SK-MEL-5 (cell line): ENCODE measurements around the gene ALPI. TPM values are rescaled to one million over a fixed set of nuclear protein-coding genes. Genes with fewer than 3 reads are reported as not detected.

Source experiments
- DNase-seq: peaks from one replicate; pipeline ENCODE4 v3.0.0-alpha.2; 2016; ENCODE audit warnings: low read depth, low spot score
- in situ Hi-C: cut with HindIII; loops from 2 replicates; pipeline ENCODE4 v1.10.0; 2016; ENCODE audit warnings: low sequenced_read_pairs, high pct_unique_total_duplicates, low pct_unique_long_range_greater_than_20kb
- total RNA-seq: library from RNA; depleted of rRNA; stranded (reverse); fragments of >200 nt; shearing (Covaris generic); gene quantifications from 2 replicates; pipeline ENCODE4 v1.2.3, GENCODE V29; 2014

ALPI gene
- total RNA-seq, 1 experiment from 2014 or later = not detected

DNA sequence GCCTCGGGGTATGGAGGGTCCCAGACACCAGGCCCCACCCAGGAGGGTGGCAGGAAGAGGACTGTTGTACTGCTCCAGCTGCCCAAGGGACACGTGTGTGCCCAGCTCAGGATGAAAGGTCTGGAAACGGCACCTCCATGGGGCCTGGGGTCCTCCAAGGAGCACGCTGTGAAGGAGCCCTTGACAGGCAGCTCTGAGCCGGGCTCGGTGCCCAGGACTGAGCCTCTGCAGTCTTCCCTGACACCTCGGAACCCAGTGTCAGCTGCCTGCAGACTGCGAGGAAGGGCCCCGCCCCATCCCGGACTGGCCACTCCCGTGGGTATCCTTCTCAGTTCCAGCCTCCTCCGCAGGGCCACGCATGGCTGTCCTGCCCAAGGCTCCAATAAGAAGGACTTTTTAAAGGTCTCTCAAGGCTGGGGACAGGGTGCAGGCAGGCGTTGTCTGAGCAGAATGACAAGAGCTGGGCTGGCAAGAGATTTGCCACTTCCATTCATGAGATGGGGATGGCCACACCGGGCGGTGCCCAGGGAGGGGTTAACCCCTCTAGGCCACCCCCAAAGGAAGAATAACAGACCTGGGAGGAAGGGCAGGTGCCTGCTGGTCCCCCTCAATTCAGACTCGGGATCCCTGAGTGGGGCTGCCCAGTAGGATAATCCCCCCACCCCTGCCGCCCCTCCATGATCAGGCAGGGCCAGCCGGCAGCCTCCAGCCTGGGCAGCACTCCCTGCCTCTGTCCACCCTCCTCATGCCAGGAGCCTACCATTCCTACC, 22.8 kb downstream of the ALPI start:
- DNase-seq = no peak
- in situ Hi-C loops = no loop called here

DNA sequence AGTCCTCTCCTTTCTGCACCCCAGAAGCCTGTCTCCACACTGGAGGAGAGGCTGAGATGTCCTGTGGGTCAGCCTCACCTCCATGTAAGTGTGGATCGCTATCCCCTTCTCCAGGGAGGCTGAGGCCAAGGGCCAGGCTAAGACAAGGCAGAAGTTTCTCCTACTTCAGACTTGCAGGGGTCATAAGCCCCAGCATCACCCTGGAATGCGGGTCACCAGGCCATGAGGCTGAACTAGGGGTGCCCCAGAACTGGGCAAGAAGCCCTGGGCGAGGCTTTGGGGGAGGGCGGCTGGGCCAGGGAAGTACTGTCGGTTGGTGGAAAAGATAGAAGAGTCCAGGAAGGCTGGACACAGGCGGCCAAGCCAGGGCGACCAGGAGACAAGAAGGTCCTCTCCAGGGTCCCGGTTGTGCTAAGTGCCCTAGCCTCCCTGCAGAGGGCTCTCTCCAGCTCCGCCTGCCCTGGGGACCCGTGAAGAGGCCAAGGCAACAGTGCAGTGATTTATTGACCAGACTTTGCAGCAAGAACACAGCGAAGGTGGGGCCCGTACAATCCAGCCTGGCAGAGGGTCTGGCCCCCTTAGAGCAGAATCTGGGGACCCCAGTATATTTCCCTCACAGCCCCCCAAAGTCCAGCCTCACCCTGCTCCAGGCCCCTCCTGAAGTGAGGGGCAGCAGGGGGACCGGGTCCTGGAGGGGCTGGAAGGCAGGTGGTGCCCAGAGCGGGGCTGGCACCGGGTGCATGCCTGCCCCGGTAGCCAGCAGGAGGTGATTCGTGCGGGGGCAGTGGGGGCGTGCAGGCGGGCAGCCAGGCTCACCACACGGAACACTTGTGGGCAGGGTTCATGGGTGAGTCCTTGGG, 23.6 kb downstream of the ALPI start:
- in situ Hi-C loops = no loop called here
- DNase-seq = no peak

DNA sequence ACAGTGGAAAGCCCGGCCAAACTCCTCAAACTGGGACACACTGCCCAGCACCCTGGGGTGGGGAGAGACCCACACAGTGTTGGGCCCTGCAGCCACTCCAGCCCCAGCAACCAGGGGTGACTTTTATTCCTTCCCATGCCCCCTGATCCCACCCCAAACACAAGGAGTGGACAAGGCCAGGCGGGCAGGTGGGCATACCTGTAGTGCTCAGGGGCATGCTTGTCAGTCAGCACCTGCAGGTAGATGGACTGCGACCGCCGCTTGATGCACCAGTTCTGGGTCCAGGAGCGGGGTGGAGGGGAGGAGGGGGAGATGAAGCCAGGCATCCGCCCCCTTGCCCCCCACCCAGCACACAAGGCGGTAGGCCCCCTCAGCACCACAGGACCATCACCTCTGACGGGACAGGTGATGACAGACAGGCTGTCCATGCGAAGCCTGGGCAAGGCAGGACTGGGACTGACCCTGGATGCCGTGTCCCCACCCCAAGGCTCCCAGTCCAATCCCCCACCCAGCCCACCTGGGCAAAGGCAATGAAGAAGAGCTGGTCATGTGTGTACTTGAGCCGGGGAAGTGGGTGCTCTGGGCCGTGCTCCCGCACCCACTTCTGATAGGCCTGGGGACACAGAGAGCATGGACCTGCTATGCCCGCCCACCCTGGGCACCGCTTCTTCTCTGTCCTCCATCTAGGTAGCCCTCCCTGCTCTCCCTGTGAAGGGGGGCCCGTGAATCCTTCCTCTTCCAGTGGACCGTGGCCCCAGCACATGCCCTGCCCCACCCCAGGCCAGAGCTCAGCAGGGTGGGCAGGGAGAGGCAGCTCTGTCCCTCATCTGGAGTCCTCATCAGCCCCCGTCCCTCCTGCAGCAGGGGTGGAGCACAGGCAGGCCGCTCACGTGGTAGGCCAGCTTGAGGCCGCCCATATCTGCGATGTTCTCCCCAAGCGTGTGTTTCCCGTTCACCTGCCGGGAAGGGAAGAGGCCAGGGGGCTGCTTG, 24.5 kb downstream of the ALPI start:
- DNase-seq = no peak
- in situ Hi-C loops = no loop called here

DNA sequence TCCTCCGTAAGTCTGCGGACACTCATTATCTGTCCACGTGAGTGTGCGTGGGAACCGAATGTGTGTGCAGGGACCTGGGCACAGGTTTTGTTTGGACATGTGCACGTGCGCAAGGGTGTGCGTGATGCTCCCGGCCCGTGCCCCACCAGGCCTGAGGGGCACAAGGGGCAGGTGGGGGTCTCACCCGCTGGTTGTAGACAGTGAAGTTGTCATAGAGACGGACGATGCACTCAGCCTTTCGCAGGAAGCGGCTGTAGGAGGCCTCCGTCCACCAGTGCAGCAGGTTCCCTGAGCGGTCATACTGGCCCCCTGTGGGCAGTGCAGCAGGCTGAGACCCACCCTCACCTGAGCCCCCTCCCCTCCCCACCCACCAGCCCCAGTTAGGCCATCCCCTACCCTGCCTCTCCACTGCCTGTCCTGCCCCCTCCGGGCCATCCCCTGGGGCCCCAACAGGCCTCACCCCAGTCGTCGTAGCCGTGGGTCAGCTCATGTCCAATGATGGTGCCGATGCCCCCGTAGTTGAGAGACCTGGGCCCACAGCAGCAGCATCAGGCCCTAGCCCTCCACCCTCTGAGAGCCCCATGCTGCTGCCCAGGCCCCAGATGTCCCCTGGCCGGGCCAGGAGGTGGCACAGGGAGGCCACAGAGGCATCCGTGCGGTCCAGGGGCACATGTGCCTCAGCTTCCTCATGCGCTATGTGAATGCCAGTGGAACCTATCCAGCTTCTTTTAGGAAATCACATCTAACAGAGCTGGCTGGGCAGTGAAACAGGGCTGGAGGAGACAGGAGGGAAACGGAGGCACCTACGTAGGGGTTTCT, 25.6 kb downstream of the ALPI start:
- in situ Hi-C loops = no loop called here
- DNase-seq = no peak

DNA sequence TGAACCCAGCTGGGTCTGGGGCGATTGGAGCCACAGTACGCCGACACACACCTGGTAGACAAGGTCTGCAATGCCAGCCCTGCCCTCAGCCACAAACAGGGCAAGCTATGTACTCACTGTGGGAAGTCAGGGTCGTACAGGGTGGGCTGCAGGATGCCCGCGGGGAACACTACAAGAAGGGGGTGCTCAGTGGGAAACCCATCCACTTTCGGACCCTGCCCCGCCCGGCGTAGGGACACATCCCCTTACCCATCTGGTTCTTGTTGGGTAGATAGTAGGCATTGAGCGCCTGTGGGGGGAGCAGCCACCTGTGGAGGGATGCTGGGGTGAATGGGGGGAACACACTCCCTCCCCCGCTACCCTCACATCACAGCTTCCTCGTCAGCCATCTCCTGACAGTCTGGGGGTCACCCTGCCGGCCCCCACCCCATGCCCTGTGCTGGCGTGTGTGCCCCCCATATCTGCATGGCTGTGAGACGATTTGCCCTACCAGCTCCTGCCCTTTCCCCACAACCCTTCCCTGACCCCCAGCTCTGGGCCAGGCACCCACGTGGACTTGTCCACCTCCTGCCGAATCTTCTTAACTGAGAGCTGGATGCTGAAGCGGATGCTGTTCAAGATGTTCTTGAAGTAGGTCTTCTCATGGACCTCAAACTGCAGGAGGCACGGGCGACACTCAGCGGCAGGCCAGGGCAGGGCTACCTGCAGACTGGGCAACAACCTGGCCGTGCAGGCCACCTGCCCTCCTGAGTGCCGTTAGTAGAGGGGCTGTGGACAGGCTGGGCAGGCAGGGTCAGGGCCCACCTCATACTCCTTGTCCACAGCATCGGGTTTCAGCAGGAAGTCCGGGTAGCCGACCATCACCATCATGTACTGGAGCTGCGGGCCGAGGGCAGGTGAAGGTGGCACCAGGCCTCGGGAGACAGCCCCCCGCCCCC, 26.6 kb downstream of the ALPI start:
- in situ Hi-C loops = no loop called here

DNA sequence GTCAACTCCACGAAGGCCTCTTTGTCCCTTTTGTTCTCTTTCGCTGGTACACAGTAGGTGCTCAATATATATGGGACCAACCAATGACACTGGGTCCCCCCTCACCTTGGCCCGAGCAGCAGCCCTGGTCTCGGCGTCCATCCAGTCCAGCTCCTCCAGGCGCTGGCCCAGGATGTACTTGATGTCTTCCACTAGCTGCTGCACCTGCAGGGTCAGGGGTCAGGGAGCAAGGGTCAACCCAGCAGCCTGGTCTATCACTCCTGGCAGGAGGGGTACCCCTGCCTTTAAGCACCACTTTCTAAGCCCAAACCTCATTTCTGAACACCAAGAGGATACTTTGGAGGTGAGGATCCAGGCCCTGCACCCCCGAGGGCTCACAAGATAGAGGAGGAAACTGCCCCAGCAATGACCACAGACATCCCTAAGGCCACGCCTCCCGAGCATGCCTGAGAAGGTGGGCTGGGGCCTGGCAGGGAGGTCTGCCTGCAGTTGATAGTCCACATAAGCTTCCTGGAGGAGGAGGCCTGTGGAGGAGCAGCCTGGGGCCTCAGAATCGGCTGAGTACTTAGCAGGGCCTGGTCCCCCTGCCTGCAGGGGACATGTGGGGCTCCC, 27.5 kb downstream of the ALPI start:
- no peak for DNase-seq
- in situ Hi-C loops = no loop called here

More for the DNA sequence above, 26.6 kb downstream of the ALPI start:
- no peak for DNase-seq

DNA sequence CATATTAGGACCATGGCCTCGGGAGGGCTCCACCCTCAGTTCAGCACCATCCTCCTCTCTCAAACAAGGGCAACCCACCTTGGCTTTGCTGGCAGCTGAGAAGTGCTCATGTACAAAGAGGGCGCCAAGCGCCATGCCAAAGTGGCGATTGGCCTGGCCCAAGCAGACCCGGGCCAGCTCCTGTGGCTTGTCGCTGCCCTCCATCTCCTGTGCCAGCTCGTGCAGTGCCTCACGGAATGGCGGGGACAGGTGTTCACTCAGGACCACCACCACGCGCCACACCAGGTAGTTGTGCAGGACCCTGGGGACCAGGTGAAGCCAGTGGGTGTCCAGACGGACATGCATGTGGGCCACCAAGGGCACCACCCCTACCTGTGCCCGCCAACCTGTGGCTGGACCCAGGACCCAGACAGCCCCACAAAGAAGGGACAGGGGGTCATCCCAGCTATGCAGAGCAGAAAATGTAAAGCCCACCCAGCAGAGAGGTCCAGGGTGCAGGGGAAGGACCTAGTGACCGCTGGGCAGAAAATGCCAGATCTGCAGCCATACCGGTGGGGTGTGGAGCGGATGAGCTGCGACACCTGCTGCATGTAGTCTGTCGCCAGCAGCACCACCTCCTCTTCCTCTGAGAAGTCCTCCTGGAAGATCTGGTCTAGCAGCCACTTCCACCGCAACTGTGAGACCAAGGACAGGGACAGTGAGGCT, 28.1 kb downstream of the ALPI start:
- no peak for DNase-seq
- in situ Hi-C loops = no loop called here

DNA sequence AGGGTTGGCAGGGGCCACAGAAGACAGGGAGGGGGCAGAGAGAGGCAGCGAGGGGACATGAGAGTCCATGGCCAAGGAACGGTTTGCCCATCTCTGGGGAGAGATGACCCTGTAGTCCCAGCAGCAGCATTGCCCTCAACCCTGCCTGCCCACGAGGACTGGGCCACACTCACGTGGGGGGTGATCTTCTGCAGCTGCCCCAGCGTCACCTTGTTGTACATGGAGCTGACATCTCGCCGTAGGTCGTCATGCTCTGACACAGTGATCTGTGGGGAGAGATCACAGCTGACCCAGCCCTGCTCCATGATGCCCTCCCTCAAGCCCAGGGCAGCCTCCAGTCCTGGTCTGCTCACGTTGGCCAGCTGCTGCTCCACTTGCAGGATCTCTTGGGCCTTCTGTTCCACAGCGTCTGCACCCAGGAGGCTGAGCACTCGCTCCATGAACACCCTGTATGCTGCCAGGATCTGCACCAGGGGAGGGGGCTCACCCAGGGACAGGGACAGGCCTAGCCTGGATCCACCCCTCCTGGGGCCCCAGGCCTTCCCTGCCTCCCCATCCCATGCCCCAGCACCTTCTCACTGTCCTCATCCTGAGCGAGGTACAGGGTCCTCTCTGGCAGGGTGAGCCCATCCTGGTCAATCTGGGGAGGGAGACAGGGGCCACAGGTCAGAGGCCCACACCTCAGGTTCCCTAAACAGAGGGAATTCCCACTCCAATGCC, 28.8 kb downstream of the ALPI start:
- DNase-seq = no peak
- in situ Hi-C loops = no loop called here

DNA sequence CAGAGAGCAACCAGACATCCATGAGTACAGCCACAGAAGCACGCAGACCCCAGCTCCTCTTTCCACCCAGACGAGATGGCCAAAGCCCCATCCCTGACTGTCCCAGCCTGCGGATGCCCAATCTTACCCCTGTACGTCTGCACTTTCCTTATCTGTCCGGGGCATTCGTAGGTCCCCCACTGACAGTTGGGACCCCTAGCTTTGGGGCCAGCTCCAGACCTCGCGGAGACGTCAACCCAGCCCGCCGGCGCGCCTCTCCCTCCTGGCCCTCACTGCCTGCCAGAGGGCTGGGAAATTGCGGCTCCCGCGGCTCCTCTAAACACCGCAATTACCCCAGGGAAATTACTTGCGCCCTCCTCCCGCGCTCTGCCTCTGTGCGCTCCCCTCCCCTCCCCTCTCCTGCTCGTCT, 29.4 kb downstream of the ALPI start:
- no peak for DNase-seq
- in situ Hi-C loops = no loop called here

DNA sequence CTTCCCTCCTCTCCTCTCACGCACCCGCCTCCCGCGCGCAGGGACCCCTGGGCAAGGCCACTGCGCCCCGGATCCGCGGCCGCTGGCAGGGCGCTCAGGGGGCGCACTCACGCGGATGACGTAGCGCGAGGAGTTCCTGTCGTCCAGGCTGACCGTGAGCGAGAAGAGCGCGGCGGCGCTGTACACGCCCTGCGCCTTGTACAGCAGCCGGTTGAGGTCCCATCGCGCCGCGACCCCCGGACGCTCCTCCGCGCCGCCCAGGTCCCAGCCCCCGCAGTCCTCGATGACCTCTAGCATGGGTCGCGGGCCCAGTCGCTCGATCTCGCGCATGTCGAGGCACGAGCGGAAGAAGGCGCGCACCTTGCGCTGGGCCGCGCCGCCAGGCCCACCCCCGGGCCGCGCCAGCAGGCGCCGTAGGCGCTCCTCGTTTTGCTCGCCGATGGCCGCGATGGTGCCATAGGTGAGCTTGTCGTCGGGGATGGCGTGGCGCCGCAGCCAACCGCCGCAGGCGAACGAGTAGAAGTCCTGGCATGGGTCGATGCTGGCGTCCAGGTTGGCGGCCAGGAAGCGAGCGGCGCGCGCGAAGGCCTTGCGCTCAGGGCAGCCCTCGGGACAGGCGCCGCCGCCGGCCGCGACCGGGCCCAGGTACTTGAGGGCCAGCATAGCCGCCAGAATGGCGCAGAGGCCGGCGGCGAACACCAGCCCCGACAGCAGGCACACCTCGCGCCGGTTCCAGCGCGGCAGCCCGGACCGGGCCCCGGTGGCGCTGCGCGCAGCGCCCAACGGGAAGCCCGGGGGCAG, 30.0 kb downstream of the ALPI start:
- no peak for DNase-seq

DNA sequence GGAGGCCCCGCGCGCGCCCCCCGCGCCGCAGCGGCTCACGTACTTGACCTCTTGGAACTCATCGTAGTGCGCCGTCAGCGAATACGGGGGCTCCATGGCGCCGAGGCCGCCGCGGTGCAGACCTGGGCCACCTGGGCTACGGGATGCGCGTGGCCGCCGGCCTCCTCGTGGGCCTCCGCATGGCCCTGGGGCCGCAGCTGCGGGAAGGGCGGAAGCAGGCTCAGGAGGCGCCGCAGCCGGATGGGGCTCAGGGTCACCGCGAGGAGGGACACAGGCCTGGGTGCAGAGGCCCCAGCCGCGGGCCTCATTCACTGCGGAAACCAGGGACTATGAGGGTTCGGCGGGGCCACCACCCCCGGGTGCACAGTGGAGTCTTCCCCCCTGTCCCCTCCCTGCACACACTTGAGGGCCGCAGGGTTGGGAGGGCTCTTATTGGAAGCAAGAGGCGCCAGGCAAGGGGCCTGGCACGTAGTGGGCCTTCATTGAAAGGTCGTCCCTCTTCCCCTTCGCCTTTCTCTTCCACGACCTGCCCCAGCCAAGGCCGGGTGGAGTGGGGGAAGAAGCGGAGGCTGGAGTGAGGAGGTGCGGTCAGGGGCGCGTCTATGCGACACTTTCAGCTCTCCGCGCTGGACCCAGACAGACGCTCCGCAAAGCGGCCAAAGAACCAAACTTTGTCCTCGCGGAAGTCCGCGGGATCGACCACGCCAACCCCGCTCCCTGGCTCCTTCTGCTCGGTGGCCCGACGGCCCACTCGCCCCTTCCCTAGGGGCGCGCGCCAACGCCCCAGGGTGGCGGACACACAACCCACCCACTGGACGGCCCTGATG, 30.8 kb downstream of the ALPI start:
- in situ Hi-C loops = no loop called here
- no peak for DNase-seq

More for the DNA sequence above, 30.0 kb downstream of the ALPI start:
- in situ Hi-C loops = no loop called here

DNA sequence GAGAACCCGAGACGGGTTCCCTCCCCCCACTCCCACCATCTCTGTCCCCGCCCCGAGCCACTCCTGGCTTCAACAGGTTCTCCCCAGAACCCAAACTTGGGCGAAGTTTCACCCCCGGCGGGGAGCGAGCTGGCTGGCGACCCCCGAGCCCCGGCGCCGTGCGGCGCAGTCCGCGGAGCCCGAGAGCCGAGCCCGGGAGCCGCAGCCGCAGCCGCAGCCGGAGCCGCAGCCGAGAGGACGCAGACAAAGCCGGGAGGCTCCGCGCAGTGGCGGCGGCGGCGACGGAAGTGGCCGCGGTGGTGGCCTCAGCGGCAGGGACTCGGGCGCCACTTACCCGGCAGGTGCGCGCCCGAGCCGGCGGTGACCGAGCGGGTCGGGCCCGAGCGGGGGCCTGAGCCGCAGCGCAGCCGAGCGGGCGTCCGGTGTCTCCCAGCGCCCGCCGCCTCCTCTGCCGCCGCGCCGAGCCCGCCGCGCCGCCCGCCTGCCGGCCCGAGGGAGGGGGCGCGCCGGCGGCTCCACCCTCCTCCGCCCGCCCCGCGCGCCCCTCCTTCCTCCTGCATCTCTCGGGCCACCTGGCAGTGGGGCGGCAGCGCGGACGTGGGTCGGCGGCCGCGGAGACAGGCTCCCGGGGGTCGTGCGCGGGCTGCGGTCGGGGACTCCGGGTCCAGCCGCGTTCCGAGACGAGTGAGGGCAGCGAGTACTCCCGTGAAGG, 31.6 kb downstream of the ALPI start, which contains the start of gene ECEL1:
ECEL1 (minus strand) TSS at position 450 of the 712 bp plus-strand sequence. CDS start 1,181 bp downstream, outside the sequence.
- no peak for DNase-seq
- in situ Hi-C loops = no loop called here
